Nephron progenitor cell (in vitro differentiated cells): ENCODE data around the gene KRT1.
A peak's percentile ranks its signal among the peaks of the same experiment; 100 is the strongest.

Experiments used
- DNase-seq: peaks from one replicate; pipeline ENCODE4 v3.0.0; 2021
- H3K27ac Mint-ChIP-seq: 2 replicates; pipeline ENCODE4 v1.8.0; 2021; ENCODE audit warnings: mild to moderate bottlenecking, moderate library complexity, mixed read lengths
- H3K27me3 Mint-ChIP-seq: 2 replicates; pipeline ENCODE4 v1.8.0; 2021; ENCODE audit warnings: mild to moderate bottlenecking, low read depth, mixed read lengths; ENCODE audit not compliant: poor library complexity
- H3K36me3 Mint-ChIP-seq: 2 replicates; pipeline ENCODE4 v1.8.0; 2021; ENCODE audit warnings: low read depth, mixed read lengths
- H3K4me1 Mint-ChIP-seq: 2 replicates; pipeline ENCODE4 v1.8.0; 2021; ENCODE audit warnings: mixed read lengths
- H3K4me3 Mint-ChIP-seq: 2 replicates; pipeline ENCODE4 v1.8.0; 2021; ENCODE audit warnings: mild to moderate bottlenecking, moderate library complexity, mixed read lengths
- H3K9me3 Mint-ChIP-seq: 2 replicates; pipeline ENCODE4 v1.8.0; 2021; ENCODE audit warnings: mild to moderate bottlenecking, moderate library complexity, mixed read lengths
- CTCF ChIP-seq: fragments of 200-600 bp; sonication (generic); IDR thresholded peaks from 2 replicates; pipeline ENCODE4 v1.5.0; 2021; ENCODE audit warnings: antibody characterized with exemption

Gene KRT1

DNA sequence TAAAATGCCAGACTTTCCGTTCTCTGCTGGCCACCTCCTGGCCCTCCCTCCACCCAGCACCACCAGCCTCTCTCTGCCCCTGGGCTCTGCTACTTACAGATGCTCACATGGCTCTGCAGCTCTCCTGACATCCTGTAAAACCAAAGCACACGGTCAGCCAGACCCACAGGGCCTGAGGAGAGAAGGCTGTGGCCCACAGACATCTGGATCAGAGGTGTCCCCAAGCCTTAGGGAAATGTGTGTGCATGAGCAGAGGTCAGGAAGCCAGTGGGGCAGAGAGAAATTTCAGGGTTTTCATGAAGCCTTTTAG, 11.6 kb upstream of the KRT1 start:
- Mint-ChIP-seq H3K4me1 (peaks cover 12% of the 10 kb centered on the region), H3K4me3 (peak overlapping the region; percentile 75), H3K27me3 (peaks cover 64% of the 10 kb centered on the region), H3K9me3 (no peaks in the 10 kb centered on the region), H3K27ac (no peak overlapping the region), H3K36me3 (no peaks in the 10 kb centered on the region)
- TF ChIP-seq CTCF: no peak
- no peak for DNase-seq

DNA sequence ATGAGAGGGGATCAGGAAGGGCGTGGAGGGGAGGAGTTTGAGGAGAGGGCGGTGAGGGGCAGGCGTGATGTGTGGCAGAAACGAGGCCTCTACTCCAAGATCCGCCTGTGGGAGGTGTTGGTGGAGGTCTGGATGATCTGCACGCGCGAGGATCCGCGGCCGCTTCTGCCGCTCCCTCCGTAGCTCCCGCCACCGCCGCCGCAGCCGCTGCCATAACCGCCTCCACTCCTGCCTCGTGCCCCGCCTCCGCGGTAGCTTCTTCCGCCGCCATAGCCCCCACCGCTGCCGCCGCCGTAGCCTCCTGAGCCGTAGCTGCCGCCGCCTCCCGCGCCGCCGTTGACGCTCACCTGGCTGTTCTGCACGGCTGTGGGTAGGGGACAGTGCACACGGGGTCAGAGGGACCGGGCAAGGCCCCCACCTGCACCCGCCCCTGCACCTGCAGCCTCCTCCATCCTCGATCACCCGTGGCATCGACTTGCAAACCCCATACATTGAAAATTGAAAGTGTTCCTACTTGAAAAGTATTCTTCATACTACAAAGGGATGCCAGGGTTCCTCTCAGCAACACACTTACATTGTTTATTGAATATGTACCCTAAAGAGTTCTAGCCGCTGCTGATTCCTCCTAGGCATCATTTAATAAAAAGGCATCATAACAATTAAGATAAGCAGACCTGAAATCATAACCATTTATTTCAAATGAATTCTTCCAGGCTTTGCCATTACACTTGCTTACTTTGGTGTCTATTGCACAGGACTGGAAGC, 11.1 kb upstream of the KRT1 start:
- no peaks in the 10 kb centered on the region for H3K9me3 Mint-ChIP-seq
- H3K27ac Mint-ChIP-seq: no peak overlapping the region
- H3K4me1 Mint-ChIP-seq: peaks cover 12% of the 10 kb centered on the region
- peaks cover 67% of the 10 kb centered on the region for H3K27me3 Mint-ChIP-seq
- no peak for TF ChIP-seq CTCF
- H3K36me3 Mint-ChIP-seq: no peaks in the 10 kb centered on the region
- H3K4me3 Mint-ChIP-seq: peak overlapping the region; percentile 75
- DNase-seq: peak; percentile 72

- Mint-ChIP-seq H3K36me3 (no peaks in the 10 kb centered on the region), H3K4me1 (peaks cover 12% of the 10 kb centered on the region), H3K27me3 (peaks cover 70% of the 10 kb centered on the region), H3K9me3 (no peaks in the 10 kb centered on the region), H3K27ac (no peak overlapping the region), H3K4me3 (peak overlapping the region; percentile 75)
- DNase-seq: no peak
- no peak for TF ChIP-seq CTCF
These were observed 10.3 kb upstream of the KRT1 start for GRCh38 chr12:52690351-52691075.

DNA sequence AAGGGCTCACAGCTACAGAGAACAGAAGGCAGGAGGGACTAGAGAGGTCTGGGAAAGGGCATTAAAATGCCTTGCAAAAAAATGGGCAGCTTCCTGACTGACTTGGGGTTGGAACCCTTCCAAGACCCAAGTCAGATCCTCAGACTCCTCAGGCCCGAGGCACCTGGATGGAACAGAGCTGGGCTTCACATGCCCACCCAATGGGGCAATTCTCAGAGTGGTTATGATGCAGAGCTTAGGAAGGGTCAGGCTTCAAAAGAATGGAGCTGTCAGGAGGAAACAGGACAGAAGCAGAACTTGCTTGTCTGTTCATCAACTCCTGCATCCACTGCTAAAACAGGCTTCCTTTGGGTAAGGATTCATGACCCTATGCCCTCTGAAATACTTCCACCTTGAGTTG, 9.7 kb upstream of the KRT1 start:
- no peaks in the 10 kb centered on the region for H3K36me3 Mint-ChIP-seq
- no peak for DNase-seq
- peaks cover 66% of the 10 kb centered on the region for H3K27me3 Mint-ChIP-seq
- peak overlapping the region; percentile 54 for H3K4me3 Mint-ChIP-seq
- H3K4me1 Mint-ChIP-seq: peaks cover 12% of the 10 kb centered on the region
- no peak overlapping the region for H3K27ac Mint-ChIP-seq
- H3K9me3 Mint-ChIP-seq: no peaks in the 10 kb centered on the region
- no peak for TF ChIP-seq CTCF

GRCh38 chr12:52689239-52689638, 9.0 kb upstream of the KRT1 start:
- no peaks in the 10 kb centered on the region for H3K36me3 Mint-ChIP-seq
- H3K4me3 Mint-ChIP-seq: no peak overlapping the region
- H3K27me3 Mint-ChIP-seq: peaks cover 67% of the 10 kb centered on the region
- DNase-seq: no peak
- H3K4me1 Mint-ChIP-seq: peaks cover 12% of the 10 kb centered on the region
- TF ChIP-seq CTCF: no peak
- H3K9me3 Mint-ChIP-seq: no peaks in the 10 kb centered on the region
- H3K27ac Mint-ChIP-seq: no peak overlapping the region

DNA sequence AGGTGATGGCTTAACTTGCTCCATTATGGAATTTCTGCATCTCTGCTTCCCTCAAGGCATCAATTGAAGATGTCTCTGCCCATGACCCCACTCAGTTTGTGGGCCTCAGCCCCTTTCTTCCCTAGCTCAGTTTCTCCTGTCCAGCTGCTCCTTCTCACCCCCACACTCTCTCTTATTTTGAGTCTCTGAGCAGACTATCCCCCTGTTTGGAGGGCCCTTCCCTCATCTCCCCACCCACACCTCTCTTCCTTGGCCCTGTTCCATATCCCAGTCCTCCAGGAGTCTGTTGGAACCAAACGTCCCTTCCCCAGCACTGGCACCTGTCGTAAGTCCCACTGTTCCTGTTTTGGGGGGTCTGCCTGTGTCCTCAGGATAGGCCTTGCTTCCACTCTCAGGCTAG, 8.3 kb upstream of the KRT1 start:
- Mint-ChIP-seq H3K4me1 (peaks cover 12% of the 10 kb centered on the region), H3K27me3 (peaks cover 70% of the 10 kb centered on the region), H3K9me3 (no peaks in the 10 kb centered on the region), H3K27ac (no peak overlapping the region), H3K36me3 (no peaks in the 10 kb centered on the region), H3K4me3 (no peak overlapping the region)
- no peak for TF ChIP-seq CTCF
- DNase-seq: no peak
